C4-2B (cell line): Measurements from ENCODE around the gene SLCO4A1.

Experiments used
- CTCF ChIP-seq: fragments of 450-650 bp; conservative IDR thresholded peaks from 2 replicates; pipeline ENCODE4 v1.5.1; 2017; ENCODE audit warnings: mild to moderate bottlenecking
- ZFX ChIP-seq: fragments of 450-650 bp; IDR thresholded peaks from 2 replicates; pipeline ENCODE4 v1.6.1; 2017

DNA sequence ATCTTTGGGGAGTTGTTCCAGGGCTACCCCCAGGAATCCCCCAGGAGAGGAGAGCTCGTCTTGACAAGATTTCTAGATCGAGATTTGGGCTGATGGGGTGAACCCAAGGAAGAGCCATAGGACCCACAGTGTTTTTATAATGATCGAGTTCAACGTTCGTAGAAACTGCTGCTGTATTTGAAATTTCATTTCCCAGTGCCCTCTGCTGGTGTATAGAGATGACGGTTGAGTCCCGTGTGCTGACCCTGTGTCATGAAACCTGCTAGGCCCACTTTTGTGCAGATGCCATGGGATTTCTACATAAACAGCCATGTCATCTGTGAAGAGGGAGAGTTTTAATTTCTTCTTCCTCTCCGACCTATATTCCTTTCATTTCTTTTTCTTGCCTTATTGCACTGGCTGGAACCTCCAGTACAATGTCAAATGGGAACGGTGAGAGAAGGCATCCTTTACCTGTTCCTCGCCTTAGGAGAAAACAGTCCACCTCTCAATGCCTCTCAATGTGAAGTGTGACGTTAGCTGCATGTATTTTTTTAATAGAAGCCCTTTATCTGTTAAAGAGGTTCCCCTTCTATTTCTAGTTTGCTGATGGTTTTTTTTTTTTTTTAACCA lies 37.8 kb downstream of the SLCO4A1 start:
- TF ChIP-seq CTCF (no peak), ZFX (no peak)
